Nephron progenitor cell (in vitro differentiated cells): ENCODE data around the gene KCTD17.

Source experiments
- DNase-seq: peaks from one replicate; pipeline ENCODE4 v3.0.0; 2021
- H3K27ac Mint-ChIP-seq: 2 replicates; pipeline ENCODE4 v1.8.0; 2021; ENCODE audit warnings: mild to moderate bottlenecking, moderate library complexity, mixed read lengths
- H3K27me3 Mint-ChIP-seq: 2 replicates; pipeline ENCODE4 v1.8.0; 2021; ENCODE audit warnings: mild to moderate bottlenecking, low read depth, mixed read lengths; ENCODE audit not compliant: poor library complexity
- H3K36me3 Mint-ChIP-seq: 2 replicates; pipeline ENCODE4 v1.8.0; 2021; ENCODE audit warnings: low read depth, mixed read lengths
- H3K4me1 Mint-ChIP-seq: 2 replicates; pipeline ENCODE4 v1.8.0; 2021; ENCODE audit warnings: mixed read lengths
- H3K4me3 Mint-ChIP-seq: 2 replicates; pipeline ENCODE4 v1.8.0; 2021; ENCODE audit warnings: mild to moderate bottlenecking, moderate library complexity, mixed read lengths
- H3K9me3 Mint-ChIP-seq: 2 replicates; pipeline ENCODE4 v1.8.0; 2021; ENCODE audit warnings: mild to moderate bottlenecking, moderate library complexity, mixed read lengths
- TF ChIP-seq, protein P1 (sequence below): fragments of 200-600 bp; sonication (generic); IDR thresholded peaks from 2 replicates; pipeline ENCODE4 v1.5.0; 2021; ENCODE audit warnings: antibody characterized with exemption

Gene KCTD17

DNA sequence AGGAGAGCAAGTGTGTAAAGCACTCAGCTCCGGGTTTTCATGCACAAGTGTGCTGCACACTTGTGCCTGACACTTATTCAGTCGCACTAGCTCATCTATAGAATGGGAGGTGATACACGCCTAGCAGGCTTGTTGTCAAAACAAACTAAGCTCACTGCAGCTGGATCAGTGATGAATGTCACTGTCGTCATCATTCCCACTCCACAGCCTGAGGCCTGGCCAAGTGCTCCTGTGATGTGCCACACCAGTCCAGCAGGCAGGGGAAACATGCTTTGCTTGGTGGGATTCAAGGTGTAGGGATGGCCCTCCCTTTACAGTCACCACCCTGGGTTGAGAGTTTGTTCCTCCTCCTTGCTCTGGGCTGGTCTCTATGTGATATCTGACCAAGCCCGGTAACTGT is 25.2 kb upstream of the KCTD17 start:
- Mint-ChIP-seq H3K4me3 (no peak overlapping the region), H3K9me3 (no peaks in the 10 kb centered on the region), H3K36me3 (peaks cover 38% of the 10 kb centered on the region), H3K27ac (no peak overlapping the region), H3K4me1 (peaks cover 33% of the 10 kb centered on the region), H3K27me3 (peaks cover 2% of the 10 kb centered on the region)
- TF ChIP-seq, protein P1, sequence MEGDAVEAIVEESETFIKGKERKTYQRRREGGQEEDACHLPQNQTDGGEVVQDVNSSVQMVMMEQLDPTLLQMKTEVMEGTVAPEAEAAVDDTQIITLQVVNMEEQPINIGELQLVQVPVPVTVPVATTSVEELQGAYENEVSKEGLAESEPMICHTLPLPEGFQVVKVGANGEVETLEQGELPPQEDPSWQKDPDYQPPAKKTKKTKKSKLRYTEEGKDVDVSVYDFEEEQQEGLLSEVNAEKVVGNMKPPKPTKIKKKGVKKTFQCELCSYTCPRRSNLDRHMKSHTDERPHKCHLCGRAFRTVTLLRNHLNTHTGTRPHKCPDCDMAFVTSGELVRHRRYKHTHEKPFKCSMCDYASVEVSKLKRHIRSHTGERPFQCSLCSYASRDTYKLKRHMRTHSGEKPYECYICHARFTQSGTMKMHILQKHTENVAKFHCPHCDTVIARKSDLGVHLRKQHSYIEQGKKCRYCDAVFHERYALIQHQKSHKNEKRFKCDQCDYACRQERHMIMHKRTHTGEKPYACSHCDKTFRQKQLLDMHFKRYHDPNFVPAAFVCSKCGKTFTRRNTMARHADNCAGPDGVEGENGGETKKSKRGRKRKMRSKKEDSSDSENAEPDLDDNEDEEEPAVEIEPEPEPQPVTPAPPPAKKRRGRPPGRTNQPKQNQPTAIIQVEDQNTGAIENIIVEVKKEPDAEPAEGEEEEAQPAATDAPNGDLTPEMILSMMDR: no peak
- no peak for DNase-seq

DNA sequence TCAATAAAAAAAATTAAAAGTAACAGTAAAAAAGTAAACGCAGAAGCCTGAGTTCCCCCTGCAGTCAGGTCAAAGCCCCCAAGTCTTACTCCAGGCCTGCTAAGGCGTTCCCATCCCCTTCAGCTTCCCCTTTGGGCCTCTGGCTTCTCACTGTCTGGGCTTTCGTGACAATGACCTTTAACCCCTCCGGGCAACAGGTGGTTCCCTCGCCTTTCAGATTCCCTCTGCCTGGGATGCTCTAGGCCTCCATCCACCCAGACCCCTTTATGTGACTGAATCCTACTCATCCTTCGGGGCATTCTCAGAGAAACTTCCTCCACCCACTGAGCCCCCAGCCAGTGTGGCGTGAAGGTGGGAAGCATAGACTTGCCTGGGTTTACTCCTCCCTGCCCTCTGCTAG is 24.0 kb upstream of the KCTD17 start:
- no peak overlapping the region for H3K27ac Mint-ChIP-seq
- H3K4me3 Mint-ChIP-seq: no peak overlapping the region
- peaks cover 2% of the 10 kb centered on the region for H3K27me3 Mint-ChIP-seq
- TF ChIP-seq, protein P1: no peak
- no peak for DNase-seq
- peaks cover 38% of the 10 kb centered on the region for H3K36me3 Mint-ChIP-seq
- peaks cover 31% of the 10 kb centered on the region for H3K4me1 Mint-ChIP-seq
- no peaks in the 10 kb centered on the region for H3K9me3 Mint-ChIP-seq

DNA sequence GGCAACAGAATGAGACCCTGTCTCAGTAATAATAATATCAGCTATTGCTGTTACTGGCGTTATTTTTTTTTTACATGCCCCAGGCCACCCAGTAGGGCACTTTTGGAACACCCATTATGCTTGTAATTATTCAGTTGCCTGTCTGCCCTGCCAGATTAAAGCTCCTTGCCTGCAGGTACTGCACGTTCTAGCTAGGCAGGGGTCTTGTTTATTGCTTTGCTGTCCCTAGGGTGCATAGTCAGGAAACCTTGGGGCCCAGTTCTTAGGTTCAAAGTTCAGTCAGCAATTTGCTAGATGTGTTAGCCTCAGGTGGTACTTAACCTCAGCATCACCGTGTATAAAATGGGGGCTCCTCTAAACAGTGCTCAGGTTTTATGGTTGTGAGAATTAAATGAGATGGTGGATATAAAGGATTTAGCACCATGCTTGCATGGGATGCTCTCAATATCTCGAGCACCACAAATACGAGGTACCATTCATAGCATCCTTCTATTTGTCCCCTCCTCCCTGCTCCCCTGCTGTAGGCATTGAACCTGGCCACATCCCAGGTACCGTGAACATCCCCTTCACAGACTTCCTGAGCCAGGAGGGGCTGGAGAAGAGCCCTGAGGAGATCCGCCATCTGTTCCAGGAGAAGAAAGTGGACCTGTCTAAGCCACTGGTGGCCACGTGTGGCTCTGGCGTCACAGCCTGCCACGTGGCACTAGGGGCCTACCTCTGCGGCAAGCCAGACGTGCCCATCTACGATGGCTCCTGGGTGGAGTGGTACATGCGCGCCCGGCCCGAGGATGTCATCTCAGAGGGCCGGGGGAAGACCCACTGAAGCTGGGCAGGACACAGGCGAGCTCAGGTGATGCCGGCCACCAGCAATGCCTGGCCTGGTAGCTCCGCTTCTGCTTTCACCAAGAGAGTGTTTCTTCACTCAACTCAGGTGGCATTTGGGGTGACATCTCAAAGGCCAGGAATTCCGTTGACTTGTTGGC is 22.6 kb upstream of the KCTD17 start:
- no peak overlapping the region for H3K4me3 Mint-ChIP-seq
- no peaks in the 10 kb centered on the region for H3K9me3 Mint-ChIP-seq
- TF ChIP-seq, protein P1: no peak
- peaks cover 37% of the 10 kb centered on the region for H3K4me1 Mint-ChIP-seq
- H3K27me3 Mint-ChIP-seq: peaks cover 5% of the 10 kb centered on the region
- no peak for DNase-seq
- H3K27ac Mint-ChIP-seq: no peak overlapping the region
- H3K36me3 Mint-ChIP-seq: peaks cover 32% of the 10 kb centered on the region

DNA sequence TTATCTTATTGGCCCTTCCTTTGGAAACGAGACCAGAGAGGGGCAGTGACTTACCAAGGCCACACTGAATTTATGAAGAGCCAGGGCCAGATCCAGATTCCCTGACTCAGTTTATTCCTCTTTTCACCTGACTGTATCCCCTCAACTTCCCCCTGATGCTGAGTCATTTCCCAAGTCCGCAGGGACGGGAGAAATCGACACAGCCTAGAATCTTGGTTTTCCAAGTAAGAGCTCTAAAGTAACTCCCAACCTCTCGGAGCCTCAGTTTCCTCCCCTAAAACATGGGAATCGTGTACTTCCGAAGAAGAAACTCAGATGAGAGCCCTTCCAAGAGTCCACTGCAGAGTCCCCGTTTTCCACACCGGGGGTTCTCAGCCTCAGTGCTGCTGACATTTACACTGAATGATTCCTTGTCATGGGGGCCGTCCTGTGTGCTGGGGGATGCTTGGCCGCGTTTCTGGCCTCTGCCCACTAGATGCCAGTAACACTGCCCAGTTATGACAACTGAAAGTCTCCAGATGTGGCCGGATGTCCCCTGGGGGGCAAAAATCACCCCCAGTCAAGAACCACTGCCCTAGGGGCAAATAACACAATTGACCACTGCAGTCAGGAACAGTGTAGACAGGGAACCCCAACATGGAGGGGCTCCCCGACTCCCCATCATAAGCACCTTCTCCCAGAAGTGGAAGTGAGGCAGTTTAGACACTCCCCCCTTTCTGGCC is 20.8 kb upstream of the KCTD17 start:
- Mint-ChIP-seq H3K4me1 (peaks cover 36% of the 10 kb centered on the region), H3K27ac (peak overlapping the region; percentile 58), H3K27me3 (peaks cover 5% of the 10 kb centered on the region), H3K4me3 (no peak overlapping the region), H3K36me3 (peaks cover 20% of the 10 kb centered on the region), H3K9me3 (no peaks in the 10 kb centered on the region)
- TF ChIP-seq, protein P1: no peak
- DNase-seq: no peak

DNA sequence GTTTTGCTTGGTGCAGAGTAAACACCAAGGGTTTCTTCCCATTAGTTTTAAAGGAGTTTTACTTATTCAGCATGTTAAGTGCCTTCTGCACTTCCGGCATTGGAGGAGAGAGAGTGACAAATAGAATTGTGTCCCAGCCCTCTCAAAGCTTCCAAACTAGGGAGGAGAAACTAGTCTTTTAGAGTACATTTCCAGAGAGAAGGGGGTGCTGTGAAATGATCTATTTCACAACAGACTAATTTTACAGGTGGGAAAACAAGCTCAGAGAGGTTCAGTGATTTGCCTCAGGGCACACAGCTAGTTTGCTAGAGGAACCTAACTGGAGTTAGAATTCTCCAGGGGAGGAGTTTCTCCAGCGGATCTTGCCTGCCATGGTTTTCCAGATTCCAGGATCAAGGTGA is 19.4 kb upstream of the KCTD17 start:
- Mint-ChIP-seq H3K4me1 (peaks cover 30% of the 10 kb centered on the region), H3K27ac (peak overlapping the region; percentile 62), H3K4me3 (no peak overlapping the region), H3K9me3 (no peaks in the 10 kb centered on the region), H3K27me3 (peaks cover 9% of the 10 kb centered on the region), H3K36me3 (peaks cover 9% of the 10 kb centered on the region)
- no peak for DNase-seq
- TF ChIP-seq, protein P1: no peak
